OCI-LY3 (cell line): ENCODE results near the gene PARD3.

Experiments
- CTCF ChIP-seq: fragments of 200-600, 300-600 bp; sonication (generic); IDR thresholded peaks from 2 replicates; pipeline ENCODE4 v1.5.1; 2014; ENCODE audit warnings: antibody characterized with exemption, low read length, low read depth
- EZH2phosphoT487 ChIP-seq: fragments of 200-600 bp; shearing (Covaris generic); IDR thresholded peaks from 2 replicates; pipeline ENCODE4 v1.6.1; 2018; ENCODE audit warnings: antibody characterized with exemption, mixed run types, low read depth

GRCh38 chr10:34155812-34156211, 659.3 kb downstream of the PARD3 start:
- TF ChIP-seq CTCF (no peak), EZH2phosphoT487 (no peak)
